PFSK-1 (cell line): Measurements from ENCODE around the gene BANK1.

Experiments used
- FOXP2 ChIP-seq: optimal IDR thresholded peaks from 2 replicates; pipeline ENCODE3; 2011; ENCODE audit warnings: borderline replicate concordance, control low read depth, inconsistent platforms; ENCODE audit not compliant: insufficient read depth; ENCODE audit errors: extremely low read length, extremely low read depth
- POLR2AphosphoS5 ChIP-seq: IDR thresholded peaks from 2 replicates; pipeline ENCODE4 v1.6.1; 2012; ENCODE audit warnings: low read depth, mild to moderate bottlenecking, control low read depth, low read length, moderate library complexity
- SIN3A ChIP-seq: IDR thresholded peaks from 2 replicates; pipeline ENCODE4 v1.6.1; 2012; ENCODE audit warnings: mild to moderate bottlenecking, low read length, moderate library complexity, borderline replicate concordance; ENCODE audit not compliant: insufficient read depth
- TAF1 ChIP-seq: IDR thresholded peaks from 2 replicates; pipeline ENCODE4 v1.6.1; 2012; ENCODE audit warnings: low read length, control low read depth, borderline replicate concordance; ENCODE audit not compliant: insufficient read depth
- TF ChIP-seq, protein P1 (sequence below), 2 experiments: IDR thresholded peaks; 2 replicates each; pipeline versions ENCODE4 v1.6.1 to v1.8.0; 2011 to 2012; ENCODE audit warnings: low read depth in 2 of 2, low read length in 2 of 2, control low read depth in 1 of 2, inconsistent platforms in 1 of 2, mild to moderate bottlenecking in 1 of 2, moderate library complexity in 1 of 2; ENCODE audit not compliant: insufficient read depth in 1 of 2

BANK1 gene

DNA sequence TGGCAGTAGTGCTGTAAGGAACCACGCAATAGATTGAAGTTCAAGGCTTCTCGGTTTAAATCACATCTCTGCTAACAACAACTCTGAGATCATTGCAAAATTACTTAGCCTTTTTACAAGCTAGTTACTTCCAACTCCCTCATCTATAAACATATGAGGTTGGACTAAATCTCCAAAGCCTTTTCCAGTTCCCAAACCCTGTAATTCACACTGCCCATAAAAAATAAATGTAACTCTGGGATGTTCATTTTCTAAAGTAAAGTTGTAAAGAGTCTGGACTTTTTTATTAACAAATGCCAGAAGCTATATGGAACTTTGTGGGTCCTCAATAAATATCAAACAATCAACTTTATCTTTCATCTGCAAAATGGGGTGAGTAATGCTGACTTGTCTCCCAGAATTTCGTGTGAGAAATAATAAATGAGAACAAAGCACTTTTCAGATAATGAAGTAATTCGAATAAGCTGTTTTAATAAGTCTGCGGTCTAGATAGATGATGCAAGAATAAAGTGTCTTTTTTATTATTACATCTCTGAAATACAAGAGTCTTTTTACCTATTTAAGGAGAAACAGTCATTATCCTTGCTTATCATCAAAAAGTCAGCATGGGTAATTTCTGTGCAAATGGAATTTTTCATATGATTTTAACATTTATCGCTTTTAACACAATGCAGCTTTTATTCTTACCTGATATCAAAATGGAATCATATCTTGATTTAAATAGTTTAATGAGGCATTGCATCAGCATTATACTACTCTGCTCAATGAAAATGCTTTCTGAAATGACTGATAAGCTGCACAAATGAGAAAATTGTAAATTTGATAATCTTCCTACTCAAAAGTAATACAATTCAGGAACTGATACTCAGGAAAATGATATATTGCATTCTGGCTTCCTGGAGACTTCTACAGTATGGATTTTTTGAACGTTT is 252.6 kb downstream of the BANK1 start:
- TF ChIP-seq TAF1, result no peak
- TF ChIP-seq, protein P1, sequence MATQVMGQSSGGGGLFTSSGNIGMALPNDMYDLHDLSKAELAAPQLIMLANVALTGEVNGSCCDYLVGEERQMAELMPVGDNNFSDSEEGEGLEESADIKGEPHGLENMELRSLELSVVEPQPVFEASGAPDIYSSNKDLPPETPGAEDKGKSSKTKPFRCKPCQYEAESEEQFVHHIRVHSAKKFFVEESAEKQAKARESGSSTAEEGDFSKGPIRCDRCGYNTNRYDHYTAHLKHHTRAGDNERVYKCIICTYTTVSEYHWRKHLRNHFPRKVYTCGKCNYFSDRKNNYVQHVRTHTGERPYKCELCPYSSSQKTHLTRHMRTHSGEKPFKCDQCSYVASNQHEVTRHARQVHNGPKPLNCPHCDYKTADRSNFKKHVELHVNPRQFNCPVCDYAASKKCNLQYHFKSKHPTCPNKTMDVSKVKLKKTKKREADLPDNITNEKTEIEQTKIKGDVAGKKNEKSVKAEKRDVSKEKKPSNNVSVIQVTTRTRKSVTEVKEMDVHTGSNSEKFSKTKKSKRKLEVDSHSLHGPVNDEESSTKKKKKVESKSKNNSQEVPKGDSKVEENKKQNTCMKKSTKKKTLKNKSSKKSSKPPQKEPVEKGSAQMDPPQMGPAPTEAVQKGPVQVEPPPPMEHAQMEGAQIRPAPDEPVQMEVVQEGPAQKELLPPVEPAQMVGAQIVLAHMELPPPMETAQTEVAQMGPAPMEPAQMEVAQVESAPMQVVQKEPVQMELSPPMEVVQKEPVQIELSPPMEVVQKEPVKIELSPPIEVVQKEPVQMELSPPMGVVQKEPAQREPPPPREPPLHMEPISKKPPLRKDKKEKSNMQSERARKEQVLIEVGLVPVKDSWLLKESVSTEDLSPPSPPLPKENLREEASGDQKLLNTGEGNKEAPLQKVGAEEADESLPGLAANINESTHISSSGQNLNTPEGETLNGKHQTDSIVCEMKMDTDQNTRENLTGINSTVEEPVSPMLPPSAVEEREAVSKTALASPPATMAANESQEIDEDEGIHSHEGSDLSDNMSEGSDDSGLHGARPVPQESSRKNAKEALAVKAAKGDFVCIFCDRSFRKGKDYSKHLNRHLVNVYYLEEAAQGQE (IDR thresholded peaks at IDR 0.05; ENCODE audit: insufficient read depth in 1 of 2, low read depth in 2 of 2, low read length in 2 of 2), result no peak
- TF ChIP-seq FOXP2, result no peak
- TF ChIP-seq SIN3A, result no peak
- TF ChIP-seq POLR2AphosphoS5, result no peak

DNA sequence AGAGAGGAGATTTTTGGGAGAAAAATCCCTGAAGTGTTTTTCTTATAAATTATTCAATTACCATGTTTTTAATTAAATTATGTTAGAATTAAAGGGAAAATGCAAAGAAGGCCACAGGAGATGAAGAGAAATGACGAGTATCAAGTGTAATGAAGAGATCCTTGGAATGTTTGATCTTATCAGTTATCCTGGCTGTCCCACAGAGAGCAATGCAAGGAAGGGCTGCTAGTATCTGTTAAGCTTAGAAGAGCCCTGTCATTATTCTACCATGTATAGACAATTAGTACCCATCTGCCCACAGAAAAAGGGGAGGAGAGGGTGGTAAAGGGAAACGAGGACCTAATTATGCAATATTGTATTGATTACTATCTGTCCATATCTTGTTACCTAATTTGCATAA is 257.1 kb downstream of the BANK1 start:
- no peak for TF ChIP-seq FOXP2

DNA sequence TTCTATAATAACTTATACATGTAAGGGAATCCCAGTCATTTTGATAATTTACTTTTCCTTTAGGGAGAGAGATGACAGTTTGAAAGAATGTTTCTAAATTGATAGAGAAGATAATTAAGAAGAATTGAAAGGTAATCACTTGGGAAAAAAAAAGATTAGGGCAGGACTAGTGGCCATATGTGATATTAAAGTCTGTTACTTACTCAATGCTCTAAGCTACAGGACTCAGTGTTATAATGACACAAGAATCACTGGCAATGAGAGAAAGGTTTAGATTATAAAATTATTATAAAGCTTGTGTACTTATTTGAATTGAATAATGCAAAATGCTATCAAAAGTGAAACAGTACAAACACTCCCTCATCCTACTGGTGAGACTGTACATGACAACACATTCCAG is 265.3 kb downstream of the BANK1 start:
- TF ChIP-seq SIN3A (no peak), TAF1 (no peak), FOXP2 (no peak)

DNA sequence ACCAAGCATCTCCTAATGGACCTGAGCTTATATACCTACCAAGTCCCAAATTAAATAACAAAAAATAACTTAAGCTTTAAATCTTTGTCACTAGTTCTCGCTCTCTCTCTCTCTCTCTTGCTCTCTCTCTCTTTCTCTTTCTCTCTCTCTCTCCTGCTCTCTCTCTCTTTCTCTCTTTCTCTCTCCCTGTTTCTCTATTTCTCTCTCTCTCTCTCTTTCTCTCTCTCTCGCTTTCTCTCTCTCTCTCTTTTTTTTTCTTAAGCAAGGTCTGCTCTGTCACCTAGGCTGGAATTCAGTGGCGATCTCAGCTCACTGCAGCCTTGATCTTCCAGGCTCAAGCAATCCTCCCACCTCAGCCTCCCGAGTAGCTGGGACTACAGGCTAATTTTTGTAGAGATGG is 266.6 kb downstream of the BANK1 start:
- TF ChIP-seq, protein P1 (IDR thresholded peaks at IDR 0.05; ENCODE audit: insufficient read depth in 1 of 2, low read depth in 2 of 2, low read length in 2 of 2), result no peak
- TF ChIP-seq SIN3A (no peak), POLR2AphosphoS5 (no peak), FOXP2 (no peak), TAF1 (no peak)

DNA sequence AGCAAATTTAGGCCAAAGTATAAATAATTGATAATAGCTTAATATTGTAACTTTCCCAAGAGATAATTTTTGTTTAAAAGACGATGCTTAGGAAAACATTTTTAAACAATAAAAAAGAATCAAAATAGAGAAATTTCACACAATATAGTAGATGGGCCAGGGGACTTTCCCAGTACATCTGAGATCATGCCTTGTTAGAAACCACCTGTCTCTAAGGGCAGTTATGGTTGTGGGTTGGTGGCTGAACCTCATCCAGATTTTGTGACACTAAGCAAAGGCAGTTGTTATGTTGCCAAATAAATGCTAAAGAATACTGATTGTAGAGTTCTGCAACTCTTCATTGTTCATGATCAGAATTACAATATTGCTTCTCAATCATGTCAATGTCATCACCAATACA is 270.6 kb downstream of the BANK1 start:
- TF ChIP-seq TAF1, result no peak
- no peak for TF ChIP-seq SIN3A
- TF ChIP-seq, protein P1 (IDR thresholded peaks at IDR 0.05; ENCODE audit: insufficient read depth in 1 of 2, low read depth in 2 of 2, low read length in 2 of 2), result no peak

DNA sequence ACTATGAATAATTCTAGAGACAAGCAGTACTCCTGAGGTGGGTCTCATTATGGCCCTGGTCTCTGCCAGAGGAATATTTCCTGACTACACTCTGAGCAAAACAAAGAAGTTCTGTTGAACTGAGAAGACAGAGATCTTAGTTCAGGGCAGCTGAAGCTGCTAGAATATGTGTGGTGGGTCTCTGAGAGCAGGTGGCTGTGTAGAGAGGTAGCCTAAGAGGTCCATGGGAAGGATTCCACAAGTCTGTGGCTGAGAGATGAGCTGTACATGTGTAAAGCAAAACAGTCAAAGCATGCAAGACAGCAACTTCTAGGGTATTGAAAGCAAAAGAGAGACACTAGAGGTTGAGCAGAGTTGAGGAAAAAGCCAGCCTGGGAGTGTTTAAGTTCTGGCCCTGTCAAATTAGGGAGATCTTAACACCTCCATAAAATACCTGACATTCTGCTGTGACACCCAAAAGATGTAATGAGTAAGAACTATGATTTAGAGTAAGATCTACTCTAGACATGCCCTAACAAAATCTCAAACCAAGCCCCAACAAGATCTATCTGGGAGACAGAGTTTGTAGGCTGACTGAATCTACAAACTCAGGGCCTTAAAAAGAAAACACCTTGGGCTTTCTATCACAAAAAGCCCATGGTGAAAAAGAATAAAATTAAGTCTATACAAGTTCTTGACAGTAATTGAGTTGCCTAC is 274.4 kb downstream of the BANK1 start:
- no peak for TF ChIP-seq FOXP2
- TF ChIP-seq, protein P1 (IDR thresholded peaks at IDR 0.05; ENCODE audit: insufficient read depth in 1 of 2, low read depth in 2 of 2, low read length in 2 of 2), result no peak
- TF ChIP-seq POLR2AphosphoS5, result no peak
- no peak for TF ChIP-seq TAF1
- TF ChIP-seq SIN3A, result no peak
